HG02885 (cell line): ENCODE data around the gene ZFAND2B.
A peak's percentile ranks its signal among the peaks of the same experiment; 100 is the strongest.

ENCODE experiments used
- ATAC-seq: cut with Tn5 transposase; IDR thresholded peaks from one replicate; pipeline ENCODE4 v1.9.1; 2021; ENCODE audit warnings: mild to moderate bottlenecking; ENCODE audit not compliant: unreplicated experiment, poor library complexity

Gene ZFAND2B

GRCh38 chr2:219218732-219219701, 12.4 kb downstream of the ZFAND2B start, which contains the start of gene ABCB6:
Gene ABCB6, minus strand, starts transcription at chr2:219218958. Its CDS starts 285 bp downstream, at chr2:219218673.
- ATAC-seq = peak; percentile 78

GRCh38 chr2:219219784-219220532, 13.4 kb downstream of the ZFAND2B start:
- no peak for ATAC-seq

GRCh38 chr2:219220652-219221402, 14.2 kb downstream of the ZFAND2B start:
- ATAC-seq = no peak

GRCh38 chr2:219221957-219222518, 15.5 kb downstream of the ZFAND2B start:
- ATAC-seq = no peak

GRCh38 chr2:219223831-219224610, 17.4 kb downstream of the ZFAND2B start:
- no peak for ATAC-seq

- ATAC-seq = no peak
These were observed 18.8 kb downstream of the ZFAND2B start for GRCh38 chr2:219225350-219225749.

- ATAC-seq = no peak
These were observed 21.7 kb downstream of the ZFAND2B start for GRCh38 chr2:219228041-219228910.

- ATAC-seq = peak; percentile 17
These were observed 22.3 kb downstream of the ZFAND2B start for GRCh38 chr2:219228911-219229304.

GRCh38 chr2:219229305-219230058, 22.9 kb downstream of the ZFAND2B start, which contains the start of the genes ANKZF1 and ATG9A:
Gene ANKZF1, plus strand, starts transcription at chr2:219229806. Its CDS starts 452 bp downstream, at chr2:219230258.
Gene ATG9A, minus strand, starts transcription at chr2:219229636. Its CDS starts 1,612 bp downstream, at chr2:219228024.
- peak; percentile 97 for ATAC-seq

GRCh38 chr2:219230059-219230540, 23.5 kb downstream of the ZFAND2B start:
- no peak for ATAC-seq

- ATAC-seq = no peak
These were observed 27.7 kb downstream of the ZFAND2B start for GRCh38 chr2:219234331-219234730.

GRCh38 chr2:219243291-219243761, 36.7 kb downstream of the ZFAND2B start:
- no peak for ATAC-seq

GRCh38 chr2:219244789-219245147, 38.2 kb downstream of the ZFAND2B start:
- ATAC-seq = no peak

- peak; percentile 90 for ATAC-seq
These were observed 38.7 kb downstream of the ZFAND2B start, which contains the start of the genes GLB1L and STK16 for GRCh38 chr2:219245148-219245898. Gene GLB1L, minus strand, starts transcription at chr2:219245444. Its CDS starts 1,871 bp downstream, at chr2:219243573. Gene STK16, plus strand, starts transcription at chr2:219245479. Its CDS starts 521 bp downstream, at chr2:219246000.

- no peak for ATAC-seq
These were observed 39.3 kb downstream of the ZFAND2B start for GRCh38 chr2:219245899-219246230.

GRCh38 chr2:219246559-219246958, 40.0 kb downstream of the ZFAND2B start:
- ATAC-seq = no peak
